Cardiac fibroblast (primary cell): ENCODE data around the gene FRAS1.
A peak's percentile ranks its signal among the peaks of the same experiment; 100 is the strongest.

Source experiments
- DNase-seq, 2 donors: peaks; one replicate each; pipeline versions ENCODE4 v3.0.0 to v3.0.0-alpha.2; 2010; ENCODE audit warnings: low read depth in 2 of 2
- H3K4me3 ChIP-seq, 2 donors: replicated peaks in 1 of 2; 1 replicate in 1 of 2; 2 replicates in 1 of 2; pipeline ENCODE4 v1.5.1; 2011; ENCODE audit warnings: low read depth in 2 of 2, low read length in 2 of 2, mild to moderate bottlenecking in 2 of 2, moderate library complexity in 1 of 2
- TF ChIP-seq, protein P1 (sequence below): IDR thresholded peaks from one replicate; pipeline ENCODE4 v1.5.1; 2011; ENCODE audit warnings: low read depth, mild to moderate bottlenecking, low read length, inconsistent platforms

The FRAS1 gene

DNA sequence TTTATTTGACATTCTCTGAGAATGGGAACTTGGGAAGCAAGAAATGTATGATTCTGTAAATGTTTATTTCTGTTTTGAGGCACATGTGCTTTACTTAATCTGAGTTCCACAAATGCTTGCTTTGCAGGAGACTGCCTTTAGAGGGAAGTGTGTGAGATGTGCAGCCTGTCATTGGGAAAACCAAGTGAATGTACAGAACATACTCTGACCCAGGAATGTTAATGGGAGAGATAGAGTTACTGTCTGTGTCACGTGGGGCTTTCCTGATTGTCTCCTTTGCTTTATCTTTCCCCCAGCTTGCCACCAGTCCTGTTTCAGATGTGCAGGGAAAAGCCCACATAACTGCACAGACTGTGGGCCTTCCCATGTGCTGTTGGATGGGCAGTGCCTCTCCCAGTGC is 275.9 kb downstream of the FRAS1 start:
- TF ChIP-seq, protein P1, sequence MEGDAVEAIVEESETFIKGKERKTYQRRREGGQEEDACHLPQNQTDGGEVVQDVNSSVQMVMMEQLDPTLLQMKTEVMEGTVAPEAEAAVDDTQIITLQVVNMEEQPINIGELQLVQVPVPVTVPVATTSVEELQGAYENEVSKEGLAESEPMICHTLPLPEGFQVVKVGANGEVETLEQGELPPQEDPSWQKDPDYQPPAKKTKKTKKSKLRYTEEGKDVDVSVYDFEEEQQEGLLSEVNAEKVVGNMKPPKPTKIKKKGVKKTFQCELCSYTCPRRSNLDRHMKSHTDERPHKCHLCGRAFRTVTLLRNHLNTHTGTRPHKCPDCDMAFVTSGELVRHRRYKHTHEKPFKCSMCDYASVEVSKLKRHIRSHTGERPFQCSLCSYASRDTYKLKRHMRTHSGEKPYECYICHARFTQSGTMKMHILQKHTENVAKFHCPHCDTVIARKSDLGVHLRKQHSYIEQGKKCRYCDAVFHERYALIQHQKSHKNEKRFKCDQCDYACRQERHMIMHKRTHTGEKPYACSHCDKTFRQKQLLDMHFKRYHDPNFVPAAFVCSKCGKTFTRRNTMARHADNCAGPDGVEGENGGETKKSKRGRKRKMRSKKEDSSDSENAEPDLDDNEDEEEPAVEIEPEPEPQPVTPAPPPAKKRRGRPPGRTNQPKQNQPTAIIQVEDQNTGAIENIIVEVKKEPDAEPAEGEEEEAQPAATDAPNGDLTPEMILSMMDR: no peak
- DNase-seq: no peak
- no peak overlapping the region for H3K4me3 ChIP-seq

- peak; percentile 12 to 94 for DNase-seq
- TF ChIP-seq, protein P1: no peak
- H3K4me3 ChIP-seq: no peak overlapping the region
Measured at GRCh38 chr4:78336093-78336943, 279.2 kb downstream of the FRAS1 start.

DNA sequence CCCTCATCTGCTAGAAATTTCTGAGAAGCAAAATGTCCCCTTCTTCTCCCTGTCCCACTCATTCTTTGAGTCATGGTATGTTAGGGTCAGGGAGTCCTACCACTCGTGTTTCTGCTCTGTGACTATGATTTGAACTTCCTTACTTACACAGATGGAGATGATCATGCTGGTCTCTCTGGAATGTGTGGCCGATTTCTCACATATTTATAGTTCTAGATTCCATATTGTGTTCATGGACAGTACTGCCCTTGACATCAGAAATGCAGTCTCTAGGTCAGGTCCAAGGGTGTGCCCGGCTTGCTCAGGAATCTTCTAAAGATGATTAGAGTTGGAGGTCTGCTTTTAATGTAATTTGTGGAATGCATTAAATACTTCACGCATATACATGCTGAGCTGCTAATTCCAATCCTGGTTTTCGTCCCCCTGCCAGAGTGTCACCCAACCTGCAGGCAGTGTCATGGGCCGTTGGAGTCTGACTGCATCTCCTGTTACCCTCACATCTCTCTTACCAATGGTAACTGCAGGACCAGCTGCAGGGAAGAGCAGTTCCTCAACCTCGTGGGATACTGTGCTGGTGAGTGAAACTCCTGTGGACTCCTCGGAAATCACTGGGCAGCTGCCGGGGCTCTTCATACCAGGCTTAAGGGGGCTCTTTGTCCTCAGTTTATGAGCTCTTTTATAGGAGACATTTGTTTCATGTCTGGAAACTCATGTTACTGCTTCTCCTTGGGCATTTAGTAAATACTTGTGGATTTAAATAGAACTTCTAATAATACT is 280.3 kb downstream of the FRAS1 start:
- TF ChIP-seq, protein P1: no peak
- no peak overlapping the region for H3K4me3 ChIP-seq
- DNase-seq: peak in 1 of 2 donors; percentile 13

GRCh38 chr4:78342125-78342524 is 285.0 kb downstream of the FRAS1 start:
- TF ChIP-seq, protein P1: no peak
- DNase-seq: no peak
- no peak overlapping the region for H3K4me3 ChIP-seq

GRCh38 chr4:78343682-78344081 is 286.6 kb downstream of the FRAS1 start:
- TF ChIP-seq, protein P1: no peak

GRCh38 chr4:78345237-78345636 is 288.1 kb downstream of the FRAS1 start:
- DNase-seq: no peak
- H3K4me3 ChIP-seq: no peak overlapping the region
- TF ChIP-seq, protein P1: no peak

More at GRCh38 chr4:78343682-78344081, 286.6 kb downstream of the FRAS1 start:
- DNase-seq: no peak
- H3K4me3 ChIP-seq: no peak overlapping the region
